Fibroblast of skin of right quadriceps (primary cell): ENCODE data around the gene PAK1.
"Not testable (repeated sequence)": the region's sequence is repeated elsewhere in the genome, so short reads cannot be mapped to it uniquely, and the experiment has no call there.

Source experiments
- DNase-seq: peaks from one replicate; pipeline ENCODE4 v3.0.0-alpha.2; 2013

The PAK1 gene

GRCh38 chr11:77473801-77474683 is at the start of gene PAK1:
TSS of gene PAK1 (minus strand) at chr11:77474094. CDS start at chr11:77392520, 81,574 bp downstream.
- DNase-seq, result peak; percentile 83

DNA sequence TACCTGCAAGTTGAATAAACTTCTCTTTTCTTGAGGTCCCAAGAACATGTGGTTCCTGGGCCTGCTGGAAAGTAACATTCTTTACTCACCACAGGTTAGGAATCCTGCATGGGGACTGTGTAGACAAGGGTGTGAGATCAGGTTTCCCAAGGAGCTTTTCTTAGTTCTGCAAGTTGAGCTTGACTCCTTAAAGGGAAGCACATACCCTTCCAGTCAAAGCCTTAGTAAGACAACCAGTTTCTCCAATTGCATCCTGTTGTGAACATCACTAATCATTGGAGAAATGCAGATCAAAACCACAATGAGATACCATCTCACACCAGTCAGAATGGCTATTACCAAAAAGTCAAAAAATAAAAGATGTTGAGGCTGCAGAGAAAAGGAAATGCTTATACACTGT is 48.3 kb upstream of the PAK1 start:
- DNase-seq, result peak; percentile 74

GRCh38 chr11:77519847-77520246 is 46.0 kb upstream of the PAK1 start:
- no peak for DNase-seq

- DNase-seq, result no peak
Observed at GRCh38 chr11:77518471-77518870, 44.6 kb upstream of the PAK1 start.

DNA sequence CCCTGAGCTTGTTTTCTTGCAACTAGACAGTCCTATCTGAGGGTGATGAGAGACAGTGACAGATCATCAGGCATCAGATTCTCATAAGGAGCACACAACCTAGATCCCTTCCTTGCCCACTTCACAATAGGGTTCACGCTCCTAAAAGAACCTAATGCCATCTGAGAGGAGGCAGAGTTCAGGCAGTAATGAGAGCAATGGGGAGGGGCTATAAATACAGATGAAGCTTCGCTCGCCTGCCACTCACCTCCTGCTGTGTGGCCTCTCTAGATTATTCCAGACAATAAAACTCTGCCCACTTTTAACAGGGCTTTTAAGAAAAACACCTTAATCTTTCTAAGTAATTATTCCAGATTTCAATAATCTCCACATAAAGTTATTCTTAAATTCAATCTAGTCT is 43.9 kb upstream of the PAK1 start:
- no peak for DNase-seq

- DNase-seq, result no peak
Observed at GRCh38 chr11:77517226-77517625, 43.3 kb upstream of the PAK1 start.

DNA sequence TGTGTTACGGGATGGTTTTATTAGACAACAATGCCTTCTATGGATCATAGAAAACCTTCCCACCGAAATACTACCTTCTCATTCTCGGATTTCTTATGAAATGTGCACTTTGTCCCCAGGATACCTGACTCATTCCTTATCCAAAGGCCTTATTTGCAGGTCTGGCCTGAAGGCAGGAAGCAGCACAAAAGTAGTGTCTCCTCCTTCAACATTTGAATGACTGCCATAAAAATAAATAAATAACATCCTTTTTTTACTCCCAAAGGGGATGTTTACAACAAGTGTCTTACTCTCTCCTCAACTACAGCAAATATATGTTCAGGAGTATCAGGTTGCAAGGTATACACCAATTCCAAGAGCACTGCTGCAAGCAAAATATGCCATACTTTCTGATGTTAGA is 41.6 kb upstream of the PAK1 start:
- no peak for DNase-seq

DNA sequence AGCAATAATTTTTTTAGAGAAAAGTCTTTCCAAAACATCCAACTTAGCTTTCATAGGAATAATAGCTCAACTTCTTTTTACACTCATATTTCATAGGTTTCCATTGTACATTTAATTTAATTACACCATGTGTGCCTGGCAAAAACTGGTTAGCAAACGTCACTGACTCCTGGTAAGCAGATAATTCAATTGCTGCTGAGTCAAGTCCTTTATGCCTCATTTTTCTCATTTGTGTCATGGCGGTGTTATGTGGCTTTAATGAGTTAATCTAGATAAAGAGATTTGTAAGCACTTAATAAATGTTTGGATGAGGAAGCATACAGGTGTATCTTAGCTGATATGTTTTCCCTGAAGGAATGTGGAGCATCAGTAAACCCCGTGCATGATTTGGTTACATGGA is 41.2 kb upstream of the PAK1 start:
- DNase-seq, result no peak

- no peak for DNase-seq
Observed at GRCh38 chr11:77512092-77512491, 38.2 kb upstream of the PAK1 start.

DNA sequence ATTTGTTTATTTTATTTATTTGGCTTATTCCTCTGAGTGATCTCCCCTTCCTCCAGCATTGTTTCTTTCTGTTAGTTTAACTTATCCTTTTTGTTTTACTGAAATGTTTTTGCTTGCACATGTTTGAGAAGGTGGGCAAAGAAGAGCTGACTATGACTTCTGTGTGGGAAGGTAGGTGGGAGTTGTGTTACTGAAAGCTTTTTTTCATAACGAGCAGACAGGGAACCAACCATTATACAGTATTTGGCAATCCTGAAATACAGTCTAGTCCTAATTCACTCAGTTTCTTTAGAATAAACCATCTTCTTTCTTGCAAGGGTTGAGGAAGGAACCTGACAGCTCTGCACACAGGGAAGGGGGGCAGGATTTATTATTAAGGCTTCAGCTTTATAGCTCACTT is 37.0 kb upstream of the PAK1 start:
- no peak for DNase-seq

DNA sequence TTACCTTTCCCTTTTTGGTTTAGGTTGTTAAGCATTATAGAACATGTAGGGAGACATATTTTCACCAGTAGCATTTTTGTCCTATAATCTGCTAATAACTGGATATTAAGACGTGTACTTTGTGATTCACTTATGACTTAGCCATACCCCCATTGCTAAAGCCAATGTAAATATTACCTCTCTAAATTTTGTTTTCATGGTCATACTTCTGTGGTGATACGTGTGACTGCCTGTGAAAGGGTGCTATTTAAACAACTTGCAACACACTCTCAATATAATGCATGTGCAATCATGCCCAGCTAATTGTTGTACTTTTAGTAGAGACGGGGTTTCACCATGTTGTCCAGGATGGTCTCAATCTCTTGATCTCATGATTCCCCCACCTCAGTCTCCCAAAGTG is 36.2 kb upstream of the PAK1 start:
- no peak for DNase-seq

GRCh38 chr11:77508019-77508418 is 34.1 kb upstream of the PAK1 start:
- no peak for DNase-seq

DNA sequence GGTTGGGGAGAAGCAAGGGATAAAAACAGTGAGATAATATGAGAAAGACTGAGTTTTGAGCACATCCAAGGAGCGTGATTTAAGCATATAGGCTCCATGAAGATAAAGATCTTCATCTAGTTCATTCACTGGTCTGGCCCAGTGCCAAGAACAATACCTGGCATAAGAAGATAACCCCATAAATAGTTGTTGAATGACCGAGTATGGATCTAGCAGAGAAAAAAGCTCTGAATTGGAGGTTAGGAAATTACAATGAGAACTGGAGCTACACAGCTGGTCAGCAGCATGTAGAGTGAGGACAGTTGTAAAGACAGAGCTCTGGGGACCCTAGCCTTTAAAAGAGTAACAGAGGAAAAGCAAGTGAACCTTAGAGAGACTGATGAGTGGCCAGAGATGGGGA is 33.0 kb upstream of the PAK1 start:
- DNase-seq, result peak; percentile 54

DNA sequence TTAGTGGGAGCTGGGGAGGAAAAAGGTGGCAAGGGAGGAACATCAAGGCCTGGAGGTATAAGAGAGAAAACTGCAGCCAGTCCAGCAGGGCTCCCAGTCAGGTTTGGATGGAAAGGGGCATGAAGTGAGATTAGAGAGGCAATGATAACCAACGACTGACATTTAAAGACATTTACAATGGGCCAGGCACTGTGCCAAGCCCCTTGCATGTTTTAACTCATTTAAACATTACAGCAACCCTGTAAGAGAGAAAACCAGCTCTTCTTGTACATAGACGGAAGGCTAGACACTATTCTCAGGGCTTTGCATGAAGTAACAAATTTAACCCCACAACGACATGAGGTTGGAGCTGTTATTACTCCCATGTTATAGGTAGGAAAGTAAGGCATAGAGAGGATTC is 32.1 kb upstream of the PAK1 start:
- DNase-seq, result no peak

GRCh38 chr11:77503006-77503405 is 29.1 kb upstream of the PAK1 start:
- peak; percentile 54 for DNase-seq

GRCh38 chr11:77502346-77502905 is 28.5 kb upstream of the PAK1 start:
- DNase-seq, result peak; percentile 28

GRCh38 chr11:77501758-77502157 is 27.9 kb upstream of the PAK1 start:
- DNase-seq, result no peak

GRCh38 chr11:77497368-77497767 is 23.5 kb upstream of the PAK1 start:
- peak; percentile 14 for DNase-seq

GRCh38 chr11:77495526-77495925 is 21.6 kb upstream of the PAK1 start:
- DNase-seq, result no peak

DNA sequence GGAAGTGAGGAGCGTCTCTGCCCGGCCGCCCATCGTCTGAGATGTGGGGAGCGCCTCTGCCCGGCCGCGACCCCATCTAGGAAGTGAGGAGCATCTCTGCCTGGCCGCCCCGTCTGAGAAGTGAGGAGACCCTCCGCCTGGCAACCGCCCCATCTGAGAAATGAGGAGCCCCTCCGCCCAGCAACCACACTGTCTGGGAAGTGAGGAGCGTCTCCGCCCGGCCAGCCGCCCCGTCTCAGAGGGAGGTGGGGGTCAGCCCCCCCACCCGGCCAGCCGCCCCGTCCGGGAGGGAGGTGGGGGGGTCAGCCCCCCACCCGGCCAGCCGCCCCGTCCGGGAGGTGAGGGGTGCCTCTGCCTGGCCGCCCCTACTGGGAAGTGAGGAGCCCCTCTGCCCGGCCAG is 16.1 kb upstream of the PAK1 start:
- not testable (repeated sequence) for DNase-seq

DNA sequence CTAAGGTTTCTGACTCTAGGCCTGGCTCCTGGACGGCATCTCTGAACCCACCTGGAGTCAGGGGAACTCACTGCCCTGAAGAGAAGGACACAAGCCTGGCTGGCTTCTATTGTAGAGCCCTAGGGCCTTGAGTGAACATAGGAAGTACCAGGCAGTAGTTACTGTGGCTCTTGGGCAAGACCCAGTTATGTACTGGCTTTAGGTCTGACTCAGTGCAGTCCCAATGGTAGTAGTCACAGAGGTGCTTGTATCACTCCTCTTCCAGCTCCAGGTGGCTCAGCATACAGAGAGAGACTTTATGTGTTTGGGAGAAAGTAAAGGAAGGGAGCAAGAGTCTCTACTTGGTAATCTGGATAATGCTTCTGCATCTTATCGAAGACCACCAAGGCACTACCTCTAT is 13.9 kb upstream of the PAK1 start:
- no peak for DNase-seq

- DNase-seq, result no peak
Observed at GRCh38 chr11:77479746-77480352, 6.0 kb upstream of the PAK1 start.

DNA sequence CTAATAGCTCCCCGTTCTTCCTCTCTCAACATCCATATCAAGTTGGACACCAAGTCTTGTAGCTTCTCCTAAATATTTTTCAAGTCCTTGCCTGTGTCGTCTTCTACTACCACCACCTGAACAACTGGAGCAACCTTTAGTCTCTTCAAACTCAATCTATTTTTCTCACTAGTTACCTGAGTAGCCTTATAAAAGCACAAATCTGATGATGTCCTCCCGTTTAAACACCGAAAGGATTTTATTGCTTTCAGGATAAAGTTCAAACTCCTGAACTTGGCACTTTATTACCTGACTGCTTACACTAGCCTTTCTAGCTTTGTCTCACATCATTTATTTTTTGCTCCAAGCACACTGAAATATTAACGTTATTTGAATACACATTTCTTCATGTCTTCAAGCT is 1.3 kb upstream of the PAK1 start:
- DNase-seq, result no peak

DNA sequence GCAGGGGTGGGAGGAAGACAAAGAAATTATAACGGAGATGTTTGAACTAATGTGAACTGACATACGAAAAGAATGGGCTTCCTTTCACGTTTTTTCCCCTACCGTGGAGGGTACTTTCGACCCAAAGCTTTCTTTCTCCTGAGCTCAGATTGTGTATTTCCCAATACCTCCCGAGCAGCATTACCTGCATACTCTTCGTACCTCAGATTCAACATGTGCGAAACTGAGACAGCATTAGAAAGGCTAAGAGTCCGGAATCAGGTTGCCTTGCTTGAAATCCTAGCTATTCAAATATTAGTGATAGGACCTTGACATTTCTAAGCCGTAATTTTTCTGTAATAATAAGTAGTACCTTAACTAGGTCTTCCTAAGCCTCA is 778 bp upstream of the PAK1 start:
- DNase-seq, result no peak
